ENCODE data around the gene BORCS6. TPM values are rescaled to one million over a fixed set of nuclear protein-coding genes. Genes with fewer than 3 reads are reported as not detected.
A peak's percentile ranks its signal among the peaks of the same experiment; 100 is the strongest.

BORCS6 gene
- total and polyA plus RNA-seq, 9 of the 15 experiments (the other 6 are each of a cell fraction or from before 2014, with no cell fraction given), result 0.01 to 7.4 (median 2.3) TPM

DNA sequence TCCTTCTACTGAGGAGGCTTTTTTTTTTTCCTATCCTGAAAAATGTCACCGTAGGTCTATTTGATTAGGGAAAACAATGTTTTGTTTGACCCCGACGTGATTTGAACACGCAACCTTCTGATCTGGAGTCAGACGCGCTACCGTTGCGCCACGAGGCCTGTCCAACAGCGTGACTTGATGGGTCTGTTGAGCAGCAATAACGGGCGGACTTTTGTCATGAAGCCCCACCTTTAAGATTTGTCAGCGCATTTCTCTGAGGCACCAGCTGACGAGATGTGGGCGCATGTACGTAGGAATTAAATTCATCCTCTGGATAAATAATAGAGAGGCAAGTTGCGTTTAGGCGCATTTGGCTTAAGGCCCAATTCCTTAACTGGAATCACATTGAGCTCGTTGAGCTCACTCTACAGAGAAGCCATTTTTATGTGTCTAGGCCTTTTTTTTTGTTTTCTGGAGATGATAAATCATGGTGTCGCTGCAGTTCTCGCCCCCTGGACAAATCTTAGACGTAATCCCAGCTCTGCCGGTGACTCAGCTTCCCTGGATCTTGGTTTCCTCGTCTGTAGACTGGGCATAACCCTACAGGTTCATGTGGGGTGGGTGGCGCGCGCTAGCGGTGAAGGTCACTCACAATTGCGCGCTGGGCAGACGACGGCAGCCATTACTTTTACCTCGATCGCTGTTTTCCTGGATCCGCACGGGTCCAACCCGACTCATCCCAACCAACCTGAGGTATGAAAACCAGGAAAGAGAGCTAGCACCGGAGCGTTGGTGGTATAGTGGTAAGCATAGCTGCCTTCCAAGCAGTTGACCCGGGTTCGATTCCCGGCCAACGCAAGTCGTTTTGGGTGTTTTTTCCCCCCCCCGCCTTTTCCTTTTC, 31.0 kb upstream of the BORCS6 start (continued):
- TF ChIP-seq, protein P1, sequence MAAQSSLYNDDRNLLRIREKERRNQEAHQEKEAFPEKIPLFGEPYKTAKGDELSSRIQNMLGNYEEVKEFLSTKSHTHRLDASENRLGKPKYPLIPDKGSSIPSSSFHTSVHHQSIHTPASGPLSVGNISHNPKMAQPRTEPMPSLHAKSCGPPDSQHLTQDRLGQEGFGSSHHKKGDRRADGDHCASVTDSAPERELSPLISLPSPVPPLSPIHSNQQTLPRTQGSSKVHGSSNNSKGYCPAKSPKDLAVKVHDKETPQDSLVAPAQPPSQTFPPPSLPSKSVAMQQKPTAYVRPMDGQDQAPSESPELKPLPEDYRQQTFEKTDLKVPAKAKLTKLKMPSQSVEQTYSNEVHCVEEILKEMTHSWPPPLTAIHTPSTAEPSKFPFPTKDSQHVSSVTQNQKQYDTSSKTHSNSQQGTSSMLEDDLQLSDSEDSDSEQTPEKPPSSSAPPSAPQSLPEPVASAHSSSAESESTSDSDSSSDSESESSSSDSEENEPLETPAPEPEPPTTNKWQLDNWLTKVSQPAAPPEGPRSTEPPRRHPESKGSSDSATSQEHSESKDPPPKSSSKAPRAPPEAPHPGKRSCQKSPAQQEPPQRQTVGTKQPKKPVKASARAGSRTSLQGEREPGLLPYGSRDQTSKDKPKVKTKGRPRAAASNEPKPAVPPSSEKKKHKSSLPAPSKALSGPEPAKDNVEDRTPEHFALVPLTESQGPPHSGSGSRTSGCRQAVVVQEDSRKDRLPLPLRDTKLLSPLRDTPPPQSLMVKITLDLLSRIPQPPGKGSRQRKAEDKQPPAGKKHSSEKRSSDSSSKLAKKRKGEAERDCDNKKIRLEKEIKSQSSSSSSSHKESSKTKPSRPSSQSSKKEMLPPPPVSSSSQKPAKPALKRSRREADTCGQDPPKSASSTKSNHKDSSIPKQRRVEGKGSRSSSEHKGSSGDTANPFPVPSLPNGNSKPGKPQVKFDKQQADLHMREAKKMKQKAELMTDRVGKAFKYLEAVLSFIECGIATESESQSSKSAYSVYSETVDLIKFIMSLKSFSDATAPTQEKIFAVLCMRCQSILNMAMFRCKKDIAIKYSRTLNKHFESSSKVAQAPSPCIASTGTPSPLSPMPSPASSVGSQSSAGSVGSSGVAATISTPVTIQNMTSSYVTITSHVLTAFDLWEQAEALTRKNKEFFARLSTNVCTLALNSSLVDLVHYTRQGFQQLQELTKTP (IDR thresholded peaks at IDR 0.05; ENCODE audit: low read depth in 1 of 2, partially characterized antibody in 2 of 2), result peak in 1 of 2 experiments; percentile 17
- peak; percentile 32; the same call in 1 of the 2 replicates for TF ChIP-seq ZNF316 (IDR thresholded peaks at IDR 0.05)
- 0 out of 2 replicates have a peak, but pooled peaks have one; percentile 39 for TF ChIP-seq DMBX1 (CRISPR knock-in tag; IDR thresholded peaks at IDR 0.05; ENCODE audit: borderline replicate concordance)
- peak; percentile 19; the same call in 1 of the 2 replicates for TF ChIP-seq ARID3A (IDR thresholded peaks at IDR 0.05; ENCODE audit: borderline replicate concordance, low read depth, low read length)
- peak in 1 of 2 experiments; percentile 87; a peak in 2 of 4 replicates for TF ChIP-seq RCOR1 (IDR thresholded peaks at IDR 0.05; ENCODE audit: borderline replicate concordance in 1 of 2, low read depth in 2 of 2, low read length in 2 of 2)
- peak; percentile 51; the same call in 1 of the 2 replicates for TF ChIP-seq MTA1 (IDR thresholded peaks at IDR 0.05; ENCODE audit: borderline replicate concordance)
- TF ChIP-seq, protein P2, sequence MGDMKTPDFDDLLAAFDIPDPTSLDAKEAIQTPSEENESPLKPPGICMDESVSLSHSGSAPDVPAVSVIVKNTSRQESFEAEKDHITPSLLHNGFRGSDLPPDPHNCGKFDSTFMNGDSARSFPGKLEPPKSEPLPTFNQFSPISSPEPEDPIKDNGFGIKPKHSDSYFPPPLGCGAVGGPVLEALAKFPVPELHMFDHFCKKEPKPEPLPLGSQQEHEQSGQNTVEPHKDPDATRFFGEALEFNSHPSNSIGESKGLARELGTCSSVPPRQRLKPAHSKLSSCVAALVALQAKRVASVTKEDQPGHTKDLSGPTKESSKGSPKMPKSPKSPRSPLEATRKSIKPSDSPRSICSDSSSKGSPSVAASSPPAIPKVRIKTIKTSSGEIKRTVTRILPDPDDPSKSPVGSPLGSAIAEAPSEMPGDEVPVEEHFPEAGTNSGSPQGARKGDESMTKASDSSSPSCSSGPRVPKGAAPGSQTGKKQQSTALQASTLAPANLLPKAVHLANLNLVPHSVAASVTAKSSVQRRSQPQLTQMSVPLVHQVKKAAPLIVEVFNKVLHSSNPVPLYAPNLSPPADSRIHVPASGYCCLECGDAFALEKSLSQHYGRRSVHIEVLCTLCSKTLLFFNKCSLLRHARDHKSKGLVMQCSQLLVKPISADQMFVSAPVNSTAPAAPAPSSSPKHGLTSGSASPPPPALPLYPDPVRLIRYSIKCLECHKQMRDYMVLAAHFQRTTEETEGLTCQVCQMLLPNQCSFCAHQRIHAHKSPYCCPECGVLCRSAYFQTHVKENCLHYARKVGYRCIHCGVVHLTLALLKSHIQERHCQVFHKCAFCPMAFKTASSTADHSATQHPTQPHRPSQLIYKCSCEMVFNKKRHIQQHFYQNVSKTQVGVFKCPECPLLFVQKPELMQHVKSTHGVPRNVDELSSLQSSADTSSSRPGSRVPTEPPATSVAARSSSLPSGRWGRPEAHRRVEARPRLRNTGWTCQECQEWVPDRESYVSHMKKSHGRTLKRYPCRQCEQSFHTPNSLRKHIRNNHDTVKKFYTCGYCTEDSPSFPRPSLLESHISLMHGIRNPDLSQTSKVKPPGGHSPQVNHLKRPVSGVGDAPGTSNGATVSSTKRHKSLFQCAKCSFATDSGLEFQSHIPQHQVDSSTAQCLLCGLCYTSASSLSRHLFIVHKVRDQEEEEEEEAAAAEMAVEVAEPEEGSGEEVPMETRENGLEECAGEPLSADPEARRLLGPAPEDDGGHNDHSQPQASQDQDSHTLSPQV (IDR thresholded peaks at IDR 0.05), result peak; percentile 27
- TF ChIP-seq, protein P3, sequence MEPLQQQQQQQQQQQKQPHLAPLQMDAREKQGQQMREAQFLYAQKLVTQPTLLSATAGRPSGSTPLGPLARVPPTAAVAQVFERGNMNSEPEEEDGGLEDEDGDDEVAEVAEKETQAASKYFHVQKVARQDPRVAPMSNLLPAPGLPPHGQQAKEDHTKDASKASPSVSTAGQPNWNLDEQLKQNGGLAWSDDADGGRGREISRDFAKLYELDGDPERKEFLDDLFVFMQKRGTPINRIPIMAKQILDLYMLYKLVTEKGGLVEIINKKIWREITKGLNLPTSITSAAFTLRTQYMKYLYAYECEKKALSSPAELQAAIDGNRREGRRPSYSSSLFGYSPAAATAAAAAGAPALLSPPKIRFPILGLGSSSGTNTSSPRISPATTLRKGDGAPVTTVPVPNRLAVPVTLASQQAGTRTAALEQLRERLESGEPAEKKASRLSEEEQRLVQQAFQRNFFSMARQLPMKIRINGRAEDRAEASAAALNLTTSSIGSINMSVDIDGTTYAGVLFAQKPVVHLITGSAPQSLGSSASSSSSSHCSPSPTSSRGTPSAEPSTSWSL (CRISPR knock-in tag; IDR thresholded peaks at IDR 0.05; ENCODE audit: borderline replicate concordance), result no peak
- TF ChIP-seq HDAC1 (IDR thresholded peaks at IDR 0.05), result peak in 1 of 2 experiments; percentile 81; a peak in 2 of 4 replicates
- peak; percentile 56 for TF ChIP-seq EP300 (IDR thresholded peaks at IDR 0.05; ENCODE audit: low read length)
- TF ChIP-seq, protein P4, sequence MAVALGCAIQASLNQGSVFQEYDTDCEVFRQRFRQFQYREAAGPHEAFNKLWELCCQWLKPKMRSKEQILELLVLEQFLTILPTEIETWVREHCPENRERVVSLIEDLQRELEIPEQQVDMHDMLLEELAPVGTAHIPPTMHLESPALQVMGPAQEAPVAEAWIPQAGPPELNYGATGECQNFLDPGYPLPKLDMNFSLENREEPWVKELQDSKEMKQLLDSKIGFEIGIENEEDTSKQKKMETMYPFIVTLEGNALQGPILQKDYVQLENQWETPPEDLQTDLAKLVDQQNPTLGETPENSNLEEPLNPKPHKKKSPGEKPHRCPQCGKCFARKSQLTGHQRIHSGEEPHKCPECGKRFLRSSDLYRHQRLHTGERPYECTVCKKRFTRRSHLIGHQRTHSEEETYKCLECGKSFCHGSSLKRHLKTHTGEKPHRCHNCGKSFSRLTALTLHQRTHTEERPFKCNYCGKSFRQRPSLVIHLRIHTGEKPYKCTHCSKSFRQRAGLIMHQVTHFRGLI (CRISPR knock-in tag; IDR thresholded peaks at IDR 0.05), result peak; percentile 18; the same call in 1 of the 2 replicates
